GM18499 (cell line): ENCODE data around the gene GPC6.

ENCODE experiments used
- ATAC-seq: cut with Tn5 transposase; IDR thresholded peaks from one replicate; pipeline ENCODE4 v1.9.1; 2021; ENCODE audit warnings: moderate number of reproducible peaks; ENCODE audit not compliant: insufficient read depth, unreplicated experiment

The GPC6 gene

GRCh38 chr13:93539914-93540313 lies 313.3 kb downstream of the GPC6 start:
- no peak for ATAC-seq

- ATAC-seq = no peak
Measured at GRCh38 chr13:93547886-93548285, 321.3 kb downstream of the GPC6 start.

GRCh38 chr13:93549326-93550005 lies 322.9 kb downstream of the GPC6 start:
- no peak for ATAC-seq

- ATAC-seq = no peak
Measured at GRCh38 chr13:93550236-93550635, 323.6 kb downstream of the GPC6 start.

- no peak for ATAC-seq
Measured at GRCh38 chr13:93552596-93552995, 326.0 kb downstream of the GPC6 start.

- ATAC-seq = no peak
Measured at GRCh38 chr13:93554514-93554913, 327.9 kb downstream of the GPC6 start.

GRCh38 chr13:93558637-93559036 lies 332.0 kb downstream of the GPC6 start:
- ATAC-seq = no peak

- no peak for ATAC-seq
Measured at GRCh38 chr13:93559718-93560117, 333.1 kb downstream of the GPC6 start.

GRCh38 chr13:93561576-93562225 lies 335.1 kb downstream of the GPC6 start:
- ATAC-seq = no peak

- no peak for ATAC-seq
Measured at GRCh38 chr13:93562676-93563075, 336.1 kb downstream of the GPC6 start.

GRCh38 chr13:93577105-93577504 lies 350.5 kb downstream of the GPC6 start:
- no peak for ATAC-seq

- ATAC-seq = no peak
Measured at GRCh38 chr13:93589788-93590187, 363.2 kb downstream of the GPC6 start.

GRCh38 chr13:93603043-93603442 lies 376.4 kb downstream of the GPC6 start:
- ATAC-seq = no peak

- no peak for ATAC-seq
Measured at GRCh38 chr13:93614776-93615175, 388.2 kb downstream of the GPC6 start.

- ATAC-seq = no peak
Measured at GRCh38 chr13:93620181-93620765, 393.7 kb downstream of the GPC6 start.

GRCh38 chr13:93621051-93621450 lies 394.4 kb downstream of the GPC6 start:
- no peak for ATAC-seq

GRCh38 chr13:93621966-93622365 lies 395.4 kb downstream of the GPC6 start:
- ATAC-seq = no peak

GRCh38 chr13:93624311-93624777 lies 397.7 kb downstream of the GPC6 start:
- ATAC-seq = no peak

- no peak for ATAC-seq
Measured at GRCh38 chr13:93625536-93625935, 398.9 kb downstream of the GPC6 start.

- no peak for ATAC-seq
Measured at GRCh38 chr13:93628136-93628797, 401.7 kb downstream of the GPC6 start.

- no peak for ATAC-seq
Measured at GRCh38 chr13:93635616-93636032, 409.0 kb downstream of the GPC6 start.
